Measurements from ENCODE around the gene DEGS1. TPM values are rescaled to one million over a fixed set of nuclear protein-coding genes. Genes with fewer than 3 reads are reported as not detected.

DEGS1 gene
- total and polyA plus RNA-seq, 10 of the 15 experiments (the other 5 are each of a cell fraction or from before 2014, with no cell fraction given) = 16.5 to 133 (median 46.0) TPM

GRCh38 chr1:224234017-224234416 is 51.0 kb downstream of the DEGS1 start:
- FAIRE-seq = no peak
- SMC1A ChIA-PET (ENCODE audit: uncharacterized antibody, unreplicated experiment) = interaction anchor here (1.1 kb wide), 1 partner anchor 118 kb away, joined by 3 read pairs; no protein-coding TSS in a partner anchor
- no peaks in the 10 kb centered on the region for H4K20me1 ChIP-seq (ENCODE audit: control insufficient read depth, insufficient read depth)
- in situ Hi-C loops (cut with MboI) (no loop called here), intact Hi-C loops (cut with micrococcal nuclease; ENCODE audit: unreplicated experiment) (no loop called here)
- CTCF ChIA-PET = interaction anchor here (1.1 to 1.9 kb wide), 4 partner anchors 9 to 99 kb away, joined by 4 to 8 read pairs (median 5); no protein-coding TSS in a partner anchor
- H3K27ac ChIP-seq (ENCODE audit: control insufficient read depth, insufficient read depth) = no peak overlapping the region
- RAD21 ChIA-PET (ENCODE audit: unreplicated experiment) = interaction anchor here (0.8 to 1.4 kb wide), 2 partner anchors 31 to 118 kb away, joined by 3 to 4 read pairs; no protein-coding TSS in a partner anchor
- H3K27me3 ChIP-seq (replicated peaks in 1 of 2; ENCODE audit: control insufficient read depth in 2 of 2, insufficient read depth in 2 of 2, low read length in 1 of 2) = no peaks in the 10 kb centered on the region
- H3K79me2 ChIP-seq (ENCODE audit: control insufficient read depth, insufficient read depth, low read length) = no peaks in the 10 kb centered on the region
- no peak for DNase-seq (ENCODE audit: low read depth, low spot score)
- H3K4me3 ChIP-seq = no peak overlapping the region
- peaks cover 0 to 11% of the 10 kb centered on the region in 2 experiments for H3K36me3 ChIP-seq (ENCODE audit: control insufficient read depth in 2 of 2, insufficient read depth in 2 of 2, low read length in 1 of 2)
- POLR2A ChIA-PET = interaction anchor here (0.5 kb wide), 1 partner anchor 17 kb away, joined by 3 read pairs; no protein-coding TSS in a partner anchor
- no peak overlapping the region for H3K4me2 ChIP-seq (ENCODE audit: control insufficient read depth, insufficient read depth)
- no TSS peak for BruUV-seq (replicated peaks)
- H3K9me3 ChIP-seq (replicated peaks; ENCODE audit: control insufficient read depth, insufficient read depth, low read length) = no peaks in the 10 kb centered on the region
- no peak for TF ChIP-seq SMAD1 (IDR thresholded peaks at IDR 0.05; ENCODE audit: low read depth, partially characterized antibody)
- no peak for TF ChIP-seq RAD51 (IDR thresholded peaks at IDR 0.05)
- no peak for TF ChIP-seq ATF7 (IDR thresholded peaks at IDR 0.05; ENCODE audit: low read depth)
- no peak for TF ChIP-seq CREB1 (IDR thresholded peaks at IDR 0.05; ENCODE audit: low read depth)
- TF ChIP-seq SUZ12 (IDR thresholded peaks at IDR 0.05; ENCODE audit: unreplicated experiment) = no peak
- no peak for TF ChIP-seq TCF3 (IDR thresholded peaks at IDR 0.05; ENCODE audit: borderline replicate concordance, insufficient read depth, low read depth, low read length)
- no peak for TF ChIP-seq POLR2AphosphoS5 (IDR thresholded peaks at IDR 0.05; ENCODE audit: low read length)
- no peak for TF ChIP-seq MTA3 (IDR thresholded peaks at IDR 0.05; ENCODE audit: borderline replicate concordance, low read length)
- TF ChIP-seq USF2 (IDR thresholded peaks at IDR 0.05; ENCODE audit: borderline replicate concordance, low read depth, low read length) = no peak
- no peak for TF ChIP-seq IKZF1 (conservative IDR thresholded peaks at IDR 0.05)
- no peak for TF ChIP-seq MXI1 (IDR thresholded peaks at IDR 0.05; ENCODE audit: low read depth, low read length)
- no peak for TF ChIP-seq HCFC1 (IDR thresholded peaks at IDR 0.05; ENCODE audit: low read length)
- TF ChIP-seq ZNF217 (IDR thresholded peaks at IDR 0.05) = no peak
- TF ChIP-seq IRF3 (IDR thresholded peaks at IDR 0.05) = no peak
- TF ChIP-seq HDGF (IDR thresholded peaks at IDR 0.05) = no peak
- no peak for TF ChIP-seq PAX8 (IDR thresholded peaks at IDR 0.05)
- no peak for TF ChIP-seq ZBTB4 (CRISPR knock-in tag; IDR thresholded peaks at IDR 0.05)
- no peak for TF ChIP-seq SIX5 (IDR thresholded peaks at IDR 0.05; ENCODE audit: low read depth, low read length, severe bottlenecking)
- TF ChIP-seq FOXM1 (IDR thresholded peaks at IDR 0.05; ENCODE audit: low read depth, low read length) = no peak
- no peak for TF ChIP-seq RBBP5 (conservative IDR thresholded peaks at IDR 0.05)
- no peak for ATAC-seq
- H3K4me1 ChIP-seq (ENCODE audit: control insufficient read depth, insufficient read depth, low read length) = no peaks in the 10 kb centered on the region
- no peak overlapping the region for H3K9ac ChIP-seq (ENCODE audit: control insufficient read depth, insufficient read depth, low read length)
- H2AFZ ChIP-seq (ENCODE audit: control insufficient read depth, low read depth, low read length) = no peak overlapping the region
